Activated CD4-positive, alpha-beta T cell treated with anti-CD3 and anti-CD28 coated beads for 1 hour (primary cell): Measurements from ENCODE around the gene GCDH.
A peak's percentile ranks its signal among the peaks of the same experiment; 100 is the strongest.

Experiments used
- DNase-seq: peaks from one replicate; pipeline ENCODE4 v3.0.0-alpha.2; 2020

GCDH gene

DNA sequence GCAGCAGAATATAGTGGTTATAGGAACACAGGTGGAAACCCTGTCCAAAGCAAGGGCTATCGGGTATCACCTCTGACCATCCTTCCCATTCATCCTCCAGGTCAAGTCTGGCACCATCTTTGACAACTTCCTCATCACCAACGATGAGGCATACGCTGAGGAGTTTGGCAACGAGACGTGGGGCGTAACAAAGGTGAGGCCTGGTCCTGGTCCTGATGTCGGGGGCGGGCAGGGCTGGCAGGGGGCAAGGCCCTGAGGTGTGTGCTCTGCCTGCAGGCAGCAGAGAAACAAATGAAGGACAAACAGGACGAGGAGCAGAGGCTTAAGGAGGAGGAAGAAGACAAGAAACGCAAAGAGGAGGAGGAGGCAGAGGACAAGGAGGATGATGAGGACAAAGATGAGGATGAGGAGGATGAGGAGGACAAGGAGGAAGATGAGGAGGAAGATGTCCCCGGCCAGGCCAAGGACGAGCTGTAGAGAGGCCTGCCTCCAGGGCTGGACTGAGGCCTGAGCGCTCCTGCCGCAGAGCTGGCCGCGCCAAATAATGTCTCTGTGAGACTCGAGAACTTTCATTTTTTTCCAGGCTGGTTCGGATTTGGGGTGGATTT is 52.6 kb downstream of the GCDH start:
- DNase-seq = no peak

DNA sequence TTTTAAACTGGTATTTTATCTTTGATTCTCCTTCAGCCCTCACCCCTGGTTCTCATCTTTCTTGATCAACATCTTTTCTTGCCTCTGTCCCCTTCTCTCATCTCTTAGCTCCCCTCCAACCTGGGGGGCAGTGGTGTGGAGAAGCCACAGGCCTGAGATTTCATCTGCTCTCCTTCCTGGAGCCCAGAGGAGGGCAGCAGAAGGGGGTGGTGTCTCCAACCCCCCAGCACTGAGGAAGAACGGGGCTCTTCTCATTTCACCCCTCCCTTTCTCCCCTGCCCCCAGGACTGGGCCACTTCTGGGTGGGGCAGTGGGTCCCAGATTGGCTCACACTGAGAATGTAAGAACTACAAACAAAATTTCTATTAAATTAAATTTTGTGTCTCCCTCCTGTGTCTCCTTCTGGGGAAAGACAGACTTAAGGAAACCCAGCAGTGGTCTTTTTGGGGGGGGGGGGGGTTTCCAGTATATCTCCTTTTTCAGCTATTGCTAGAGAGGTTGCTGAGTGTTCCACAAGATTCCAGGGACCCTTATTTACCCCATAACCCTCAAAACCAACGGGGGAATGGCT is 53.2 kb downstream of the GCDH start:
- no peak for DNase-seq

DNA sequence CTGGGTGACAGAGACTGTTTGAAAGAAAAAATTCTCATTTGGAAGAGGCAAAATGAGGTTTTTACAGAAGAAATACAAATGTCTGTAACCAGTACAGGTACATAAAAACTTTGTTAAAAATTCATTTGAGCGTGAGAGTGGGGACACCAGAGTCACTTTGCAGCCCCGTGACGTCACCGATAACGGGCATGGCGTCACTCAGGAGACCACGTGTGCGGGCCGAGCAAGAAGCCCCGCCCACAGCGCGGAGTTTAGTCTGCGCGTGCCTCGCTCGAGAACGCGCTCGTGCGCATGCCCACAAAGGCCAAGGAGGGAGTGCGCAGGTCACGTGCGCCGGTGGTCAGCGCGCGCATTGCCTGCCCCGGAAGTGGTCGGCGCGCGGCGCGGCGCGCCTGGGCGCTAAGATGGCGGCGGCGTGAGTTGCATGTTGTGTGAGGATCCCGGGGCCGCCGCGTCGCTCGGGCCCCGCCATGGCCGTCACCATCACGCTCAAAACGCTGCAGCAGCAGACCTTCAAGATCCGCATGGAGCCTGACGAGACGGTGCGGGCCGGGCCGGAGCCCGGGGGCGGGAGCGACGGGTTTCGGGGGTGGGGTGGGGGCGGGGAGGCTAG is 54.6 kb downstream of the GCDH start, which contains the start of gene RAD23A:
TSS of gene RAD23A (plus strand) at position 384 of the 613 bp plus-strand sequence. CDS start at position 471, 87 bp downstream.
- DNase-seq = peak; percentile 97

DNA sequence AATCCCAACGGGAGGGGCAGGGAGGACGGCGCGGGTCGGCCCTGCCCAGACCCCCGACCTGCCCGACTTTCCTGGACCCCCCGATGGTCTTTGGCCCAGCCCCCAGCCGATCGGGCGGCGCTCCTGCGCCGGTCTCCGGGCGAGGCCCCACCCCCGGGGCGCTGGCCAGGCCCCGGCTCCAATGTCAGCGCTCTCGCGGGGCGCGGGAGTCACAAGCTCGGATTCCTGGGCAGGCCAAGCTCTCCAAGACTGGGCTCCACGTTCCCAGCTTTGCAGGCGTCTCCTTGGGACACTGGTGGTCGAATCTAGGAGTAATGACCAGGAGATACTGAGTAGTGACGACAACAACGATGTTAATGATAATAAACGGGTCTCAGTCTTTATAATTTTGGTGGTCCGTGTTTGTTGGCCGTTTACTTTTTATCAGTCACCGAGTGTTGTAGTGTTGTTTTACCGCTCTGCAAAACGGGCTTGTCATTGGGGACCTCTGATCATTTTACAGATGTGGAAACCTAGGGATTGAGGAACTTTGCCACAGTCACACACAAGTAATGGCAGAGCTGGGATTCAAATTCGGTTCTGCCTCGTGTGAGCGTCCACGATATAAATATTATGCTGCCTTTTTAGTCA is 55.2 kb downstream of the GCDH start:
- DNase-seq = peak; percentile 34

DNA sequence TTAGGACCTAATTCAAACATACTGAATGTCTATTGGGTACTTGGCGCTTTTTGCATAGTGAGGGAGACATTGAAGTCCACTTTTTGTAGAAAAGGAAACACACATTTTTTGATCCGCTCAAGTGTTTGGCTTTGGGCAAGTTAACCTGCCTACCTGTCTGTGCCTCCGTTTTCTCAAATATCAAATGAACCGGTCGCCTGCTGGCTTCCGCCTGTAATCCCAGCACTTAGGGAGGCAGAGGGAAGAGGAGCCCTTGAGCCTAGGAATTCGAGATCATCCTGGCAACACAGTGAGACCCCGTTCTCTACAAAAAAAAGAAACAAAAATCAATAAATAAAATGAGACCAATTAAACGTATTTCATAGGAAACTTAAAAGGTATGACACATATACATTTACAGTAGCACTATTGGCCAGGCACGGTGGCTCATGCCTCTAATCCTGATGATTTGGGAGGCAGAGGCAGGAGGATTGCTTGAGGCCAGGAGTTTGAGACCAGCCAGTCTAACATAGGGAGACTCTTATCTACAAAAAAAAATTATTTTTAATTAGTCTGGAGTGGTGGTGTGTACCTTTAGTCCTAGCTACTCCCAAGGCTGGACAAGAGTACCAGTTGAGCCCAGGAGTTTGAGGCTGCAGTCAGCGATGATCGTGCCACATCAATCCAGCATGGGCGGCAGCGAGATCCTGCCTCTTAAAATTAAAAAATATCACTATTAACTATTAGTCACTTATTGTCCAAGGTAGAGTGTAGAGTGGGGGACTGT is 56.0 kb downstream of the GCDH start:
- DNase-seq = no peak

DNA sequence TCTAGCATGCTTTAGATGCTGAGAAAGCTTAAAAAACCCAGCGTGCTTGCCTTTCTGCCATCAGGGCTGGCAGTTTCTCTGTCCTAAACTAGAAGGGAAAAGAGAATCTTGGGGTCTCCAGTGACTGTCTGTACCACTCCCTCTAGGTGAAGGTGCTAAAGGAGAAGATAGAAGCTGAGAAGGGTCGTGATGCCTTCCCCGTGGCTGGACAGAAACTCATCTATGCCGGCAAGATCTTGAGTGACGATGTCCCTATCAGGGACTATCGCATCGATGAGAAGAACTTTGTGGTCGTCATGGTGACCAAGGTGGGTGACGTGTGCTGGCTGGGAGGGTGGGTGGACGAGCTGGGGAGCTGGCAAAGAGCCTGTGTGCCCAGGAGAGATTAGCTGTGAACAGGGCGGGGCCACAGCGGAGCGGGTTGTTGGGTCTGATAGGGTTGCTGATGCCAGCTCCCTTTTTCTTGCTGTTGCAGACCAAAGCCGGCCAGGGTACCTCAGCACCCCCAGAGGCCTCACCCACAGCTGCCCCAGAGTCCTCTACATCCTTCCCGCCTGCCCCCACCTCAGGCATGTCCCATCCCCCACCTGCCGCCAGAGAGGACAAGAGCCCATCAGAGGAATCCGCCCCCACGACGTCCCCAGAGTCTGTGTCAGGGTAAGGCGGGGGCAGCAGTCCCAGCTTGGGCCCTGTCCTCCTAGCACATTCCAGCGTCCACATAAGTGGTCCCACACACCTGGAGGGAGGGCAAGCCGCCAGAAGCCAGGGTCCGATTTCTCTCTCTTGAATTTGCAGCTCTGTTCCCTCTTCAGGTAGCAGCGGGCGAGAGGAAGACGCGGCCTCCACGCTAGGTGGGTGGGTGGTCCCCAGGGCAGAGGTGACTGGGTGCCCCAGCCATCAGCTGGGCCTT is 57.0 kb downstream of the GCDH start:
- no peak for DNase-seq

DNA sequence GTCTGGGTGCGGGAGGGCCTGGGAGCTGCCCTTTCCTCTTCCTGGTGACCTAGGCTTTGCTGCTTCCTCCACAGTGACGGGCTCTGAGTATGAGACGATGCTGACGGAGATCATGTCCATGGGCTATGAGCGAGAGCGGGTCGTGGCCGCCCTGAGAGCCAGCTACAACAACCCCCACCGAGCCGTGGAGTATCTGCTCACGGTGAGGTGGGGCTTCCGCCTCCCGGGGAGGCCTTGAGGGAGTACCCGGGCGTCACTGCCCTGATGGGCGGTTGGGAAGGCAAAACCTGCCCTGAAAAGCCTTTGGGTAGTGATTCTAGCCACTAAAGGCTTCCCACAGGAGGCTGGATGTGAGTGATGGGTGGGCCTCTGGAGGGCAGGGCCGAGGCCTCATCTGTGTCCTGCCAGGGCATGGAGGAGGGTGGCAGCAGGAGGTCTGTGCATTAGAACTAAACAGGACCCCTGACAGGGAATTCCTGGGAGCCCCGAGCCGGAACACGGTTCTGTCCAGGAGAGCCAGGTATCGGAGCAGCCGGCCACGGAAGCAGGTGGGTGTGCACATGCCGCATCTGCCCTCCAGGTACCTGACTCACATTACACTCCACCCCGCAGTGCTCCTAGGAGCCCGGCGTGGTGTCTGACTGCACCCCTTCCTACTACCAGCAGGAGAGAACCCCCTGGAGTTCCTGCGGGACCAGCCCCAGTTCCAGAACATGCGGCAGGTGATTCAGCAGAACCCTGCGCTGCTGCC is 57.8 kb downstream of the GCDH start:
- no peak for DNase-seq
